GM18858 (cell line): ENCODE data around the gene ANXA7.

Source experiments
- ATAC-seq: cut with Tn5 transposase; IDR thresholded peaks from one replicate; pipeline ENCODE4 v1.9.1; 2021; ENCODE audit not compliant: unreplicated experiment

Gene ANXA7

DNA sequence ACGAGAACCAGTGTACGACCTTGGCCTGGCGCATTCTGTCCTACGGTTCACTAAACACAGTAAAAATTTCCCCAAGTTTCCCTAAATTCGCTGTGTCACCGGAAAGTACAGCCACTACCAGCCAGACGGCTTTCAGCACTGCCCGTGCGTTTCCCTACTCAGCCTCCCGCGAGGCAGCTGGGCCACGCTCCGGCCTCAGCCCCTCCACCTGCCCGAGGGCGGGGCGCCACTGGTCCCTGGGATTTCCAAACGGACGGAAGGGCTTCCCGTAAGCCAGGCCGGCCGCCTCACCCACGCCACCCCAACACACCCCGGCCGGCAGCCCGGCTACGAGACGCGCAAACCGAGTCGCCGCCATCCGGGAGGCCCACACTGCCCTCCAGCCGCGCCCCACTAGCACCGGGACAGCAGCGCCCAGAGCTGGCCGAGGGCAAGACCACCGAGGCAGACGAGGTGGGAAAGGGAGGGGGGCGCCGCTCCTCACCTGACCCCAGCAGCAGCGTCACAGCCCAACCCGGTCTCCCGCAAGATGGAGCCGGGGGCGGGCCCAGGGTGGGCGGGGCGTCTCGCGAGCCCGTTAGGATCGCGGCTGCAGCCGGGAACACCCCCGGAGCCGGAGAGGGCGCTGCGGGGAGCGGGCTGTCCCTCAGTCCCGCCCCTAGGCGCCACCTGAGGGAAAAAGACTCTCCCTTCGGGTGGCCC is at the start of gene ANXA7:
Gene ANXA7 (minus strand): TSS at position 531 of the 702 bp plus-strand sequence. CDS start 13,202 bp downstream, outside the sequence.
- peak; percentile 56 for ATAC-seq

DNA sequence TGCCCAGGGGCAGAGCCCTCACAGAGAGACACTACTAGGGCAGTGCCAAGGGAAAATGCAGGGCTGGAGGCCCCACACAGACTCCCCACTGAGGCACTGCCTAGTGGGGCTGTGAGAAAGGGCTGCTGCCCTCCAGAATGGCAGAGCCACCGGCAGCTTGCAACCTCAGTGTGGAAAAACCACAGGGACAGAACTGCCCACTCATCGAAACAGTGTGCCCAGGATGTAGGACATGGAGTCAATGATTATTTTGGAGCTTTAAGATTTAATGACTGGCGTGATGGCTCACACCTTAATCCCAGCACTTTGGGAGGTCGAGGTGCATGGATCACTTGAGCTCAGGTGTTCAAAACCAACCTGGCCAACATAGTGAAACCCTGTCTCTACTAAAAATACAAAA is 47.0 kb upstream of the ANXA7 start:
- no peak for ATAC-seq

DNA sequence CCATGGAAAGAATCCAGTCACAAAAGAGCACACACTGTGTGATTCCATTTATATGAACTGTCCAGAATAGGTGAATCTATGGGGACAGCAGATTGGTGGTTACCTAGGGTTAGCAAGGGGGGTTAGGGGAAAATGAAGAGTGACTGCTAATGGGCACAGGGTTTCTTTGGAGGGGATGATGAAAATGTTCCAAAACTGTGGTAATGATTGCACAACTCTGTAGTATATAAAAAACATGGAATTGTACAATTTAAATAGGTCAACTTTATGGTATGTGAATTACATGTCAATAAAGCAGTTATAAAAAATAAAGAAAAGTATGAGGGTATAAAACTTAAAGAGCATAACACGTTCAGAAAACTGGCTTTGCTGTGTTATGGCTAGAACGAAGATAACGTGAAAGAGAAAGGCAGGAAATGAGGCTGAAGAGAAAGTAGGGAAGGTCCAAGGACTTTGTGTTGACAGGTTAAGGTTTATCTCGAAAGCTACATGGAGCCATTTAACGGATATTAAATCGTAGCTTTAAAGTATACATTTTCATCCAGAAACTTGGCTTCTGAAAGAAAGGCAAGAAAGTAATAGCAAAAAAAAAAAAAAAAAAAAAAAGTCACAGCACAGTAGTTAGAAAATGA is 45.9 kb upstream of the ANXA7 start:
- ATAC-seq: no peak

DNA sequence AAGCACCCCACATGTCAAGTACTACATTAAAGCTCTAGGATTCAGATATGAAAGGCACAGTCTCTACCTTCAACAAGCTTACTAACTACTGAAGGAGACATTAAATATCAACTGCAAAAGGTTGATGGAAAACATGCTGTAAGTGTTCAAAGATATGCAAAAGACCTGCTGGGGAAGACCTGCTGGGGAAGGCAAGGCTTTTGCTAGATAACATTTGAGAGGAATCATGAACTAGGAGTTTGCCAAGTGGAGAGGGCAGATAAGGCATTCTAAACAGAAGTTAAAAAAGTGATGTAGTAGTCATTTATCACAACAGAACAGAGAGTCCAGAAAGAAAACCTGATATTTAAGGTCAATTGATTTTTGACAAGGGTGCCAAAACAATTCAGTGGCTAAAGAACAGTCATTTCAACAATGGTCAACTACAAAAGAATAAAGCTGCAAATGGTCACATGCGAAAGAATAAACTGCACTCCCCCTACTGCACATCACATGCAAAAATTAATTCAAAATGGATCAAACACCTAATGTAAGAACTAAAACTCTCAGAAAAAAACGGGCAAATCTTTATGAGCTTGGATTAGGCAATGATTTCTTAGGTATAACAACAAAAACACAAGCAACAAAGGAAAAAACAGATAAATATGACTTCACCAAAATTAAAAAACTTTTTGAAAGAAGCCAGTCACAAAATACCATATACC is 42.5 kb upstream of the ANXA7 start:
- no peak for ATAC-seq

DNA sequence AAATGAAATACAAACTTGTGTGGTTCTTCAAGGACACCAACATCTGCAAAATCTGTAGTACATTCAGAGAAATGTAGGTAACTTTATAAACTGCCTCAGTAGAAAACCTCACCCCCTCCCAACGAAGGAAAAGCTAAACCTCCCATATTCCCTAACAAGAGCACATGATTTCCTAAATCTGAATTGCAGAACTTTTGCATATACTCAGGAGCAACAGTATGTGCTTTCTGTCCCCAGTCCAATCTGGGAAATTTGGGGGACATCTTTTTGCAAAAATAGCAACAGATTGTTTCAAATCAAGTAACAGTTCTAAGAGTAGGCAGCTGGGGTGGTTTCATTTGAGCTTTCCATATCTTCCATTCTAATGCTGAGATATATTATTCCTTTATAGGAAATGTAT is 35.3 kb upstream of the ANXA7 start:
- ATAC-seq: no peak

DNA sequence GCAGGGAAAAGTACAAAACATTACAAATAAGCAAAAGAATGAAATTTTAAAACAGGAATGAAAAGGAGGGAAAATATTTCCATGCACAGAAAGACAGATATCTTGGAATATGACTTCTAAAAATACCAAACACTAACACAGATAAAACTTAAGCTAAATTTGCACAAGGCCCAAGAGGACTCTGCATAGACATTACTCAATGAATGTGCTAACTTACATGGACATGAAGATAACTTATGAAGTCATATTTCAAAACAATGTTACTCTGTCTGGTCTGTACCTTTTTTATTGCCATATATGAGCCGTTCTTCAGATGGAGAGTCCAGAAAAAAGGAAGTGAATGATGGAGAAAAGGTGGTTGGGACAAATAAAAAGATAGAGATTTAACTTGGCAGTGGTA is 34.5 kb upstream of the ANXA7 start:
- ATAC-seq: no peak

DNA sequence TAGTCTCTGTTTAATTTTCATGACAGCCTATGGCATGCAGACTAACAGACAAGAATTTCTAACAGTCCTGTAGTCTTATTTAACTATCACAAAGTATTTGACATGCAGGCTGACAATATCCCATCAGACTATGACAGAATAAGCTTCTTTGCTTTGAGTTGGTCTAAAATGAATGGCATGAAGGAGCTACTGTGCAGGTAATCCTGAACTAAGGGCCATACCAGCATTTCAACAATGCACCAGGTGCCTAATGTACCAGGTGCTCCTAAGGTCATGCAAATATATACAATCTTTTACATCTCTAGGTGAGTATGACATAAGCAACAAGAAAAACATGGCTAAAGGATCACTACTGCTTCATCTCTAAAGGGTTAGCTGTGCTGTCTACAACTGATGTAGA is 33.1 kb upstream of the ANXA7 start:
- ATAC-seq: no peak

DNA sequence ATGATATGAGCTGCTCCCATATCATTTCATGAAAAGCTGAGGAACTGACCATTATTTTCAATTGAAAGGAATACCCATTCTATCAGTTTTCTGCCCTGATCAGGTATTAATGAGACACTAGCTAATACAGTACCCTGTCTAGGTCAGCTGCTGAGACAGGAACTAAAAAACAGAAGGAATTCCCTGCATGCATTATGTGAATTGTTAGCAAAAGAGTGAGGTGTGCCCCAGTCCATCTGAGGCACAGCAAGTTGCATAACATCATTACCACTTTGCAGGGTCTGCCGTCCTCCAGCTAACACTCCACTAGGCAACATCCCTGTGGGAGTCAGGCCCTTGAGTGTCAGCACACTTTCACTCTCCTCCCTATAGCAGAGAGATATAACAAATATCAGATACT is 30.6 kb upstream of the ANXA7 start:
- no peak for ATAC-seq

DNA sequence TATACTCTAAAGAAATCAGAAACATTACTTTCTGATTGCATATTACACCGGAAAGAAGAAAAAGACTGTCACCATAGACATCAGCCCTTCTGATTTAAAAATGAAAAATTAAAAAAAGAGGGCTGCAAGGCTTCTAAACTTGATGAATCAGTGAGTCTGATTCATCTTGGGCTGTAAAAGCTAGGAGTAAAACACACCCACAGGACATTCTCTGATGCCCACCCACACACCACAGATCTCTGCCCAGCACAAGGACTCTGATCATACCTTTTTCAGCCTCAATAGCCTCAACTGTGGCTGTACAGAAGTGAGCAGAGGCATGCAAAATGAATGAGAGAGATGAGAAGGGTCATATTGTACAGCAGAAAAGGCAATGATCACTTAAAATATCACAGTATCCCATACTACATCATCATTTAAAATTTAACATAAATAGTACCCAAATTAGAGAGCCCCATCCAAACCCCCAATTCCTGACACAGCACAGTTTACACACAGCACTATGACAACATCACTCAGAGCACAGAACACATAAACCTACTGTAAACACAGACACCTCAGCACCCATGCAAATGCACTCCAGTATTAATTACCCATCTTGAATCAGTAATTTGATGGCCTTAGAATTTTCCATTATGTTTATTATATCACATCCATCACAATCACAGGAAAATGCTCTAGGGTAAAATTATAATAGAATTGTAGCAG is 25.9 kb upstream of the ANXA7 start:
- no peak for ATAC-seq

DNA sequence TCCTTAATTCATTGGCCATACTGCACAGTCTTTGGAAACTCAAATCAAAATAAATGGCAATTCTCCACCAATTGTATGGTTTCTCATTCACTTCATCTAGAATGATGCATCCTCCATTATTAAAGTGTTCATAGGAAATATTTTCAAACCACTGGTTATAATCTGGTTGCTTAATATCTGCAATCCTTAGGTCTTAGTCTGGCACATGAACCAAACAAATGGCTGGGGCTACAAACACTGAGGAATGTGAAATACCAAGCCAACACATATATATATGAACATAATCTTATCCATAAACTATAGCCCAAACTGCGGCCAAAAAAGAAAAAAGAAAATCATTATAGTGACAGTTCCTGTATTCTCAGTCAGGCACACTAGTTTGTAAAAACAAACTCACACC is 25.2 kb upstream of the ANXA7 start:
- ATAC-seq: no peak

DNA sequence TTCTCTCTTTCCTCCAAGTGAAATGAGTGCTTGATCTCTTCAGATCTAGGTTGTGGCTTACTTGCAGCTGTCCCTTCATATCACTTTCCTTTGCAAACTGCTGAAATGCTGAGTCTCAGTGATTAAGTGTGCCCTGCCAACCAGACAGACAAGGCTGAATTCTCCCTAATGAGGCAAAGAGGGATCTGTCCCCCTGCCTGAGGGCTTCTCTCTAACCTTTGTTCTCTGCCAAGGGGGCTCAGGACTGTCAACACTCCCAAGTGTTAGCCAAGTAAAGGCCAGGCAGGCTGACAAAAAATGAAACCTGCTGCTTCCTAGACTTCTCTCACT is 19.6 kb upstream of the ANXA7 start, which contains the start of gene MSS51:
Gene MSS51 (minus strand): TSS at position 24 of the 330 bp plus-strand sequence. CDS start 5,277 bp downstream, outside the sequence.
- no peak for ATAC-seq

DNA sequence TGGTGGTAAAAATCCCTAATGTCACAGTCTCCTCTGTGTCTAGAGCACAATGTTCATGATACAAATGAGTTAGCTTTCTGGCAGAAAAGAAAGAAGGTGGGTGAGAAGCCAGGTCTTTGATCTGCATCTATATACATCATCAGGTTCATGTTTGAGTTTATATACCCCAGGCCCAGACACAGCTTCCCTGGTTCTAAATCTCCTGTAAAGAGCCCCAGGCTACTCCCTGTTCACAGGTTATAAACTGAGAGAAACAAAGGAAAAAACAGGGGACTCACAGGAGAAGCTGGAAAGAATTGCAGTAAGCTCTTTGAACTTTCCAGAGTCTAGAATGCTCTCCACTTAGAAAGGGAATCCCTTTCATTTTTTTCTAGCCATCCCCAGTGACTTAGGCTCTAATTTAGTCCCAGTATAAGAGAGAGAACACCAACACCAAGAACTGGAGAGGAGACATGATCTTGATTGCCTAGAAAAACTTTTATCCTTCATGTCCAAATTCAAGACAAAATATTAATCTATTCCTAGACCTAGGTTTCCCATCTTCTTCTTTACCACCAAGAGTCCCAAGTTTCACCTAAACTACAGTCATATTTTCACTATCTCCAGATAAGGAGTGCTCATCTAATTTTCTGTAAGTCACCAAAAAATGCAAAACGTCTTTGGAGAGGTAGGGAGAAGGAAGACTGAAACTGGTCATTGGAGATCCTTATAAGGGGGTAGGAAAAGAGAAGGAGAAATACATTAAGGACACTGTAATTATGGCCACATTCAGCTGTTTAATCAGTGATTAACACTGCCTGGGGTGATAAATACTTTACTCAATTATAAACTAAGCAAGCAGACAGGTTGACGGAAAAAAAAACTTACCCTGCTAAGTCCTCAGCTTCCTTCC is 19.0 kb upstream of the ANXA7 start:
- ATAC-seq: no peak

DNA sequence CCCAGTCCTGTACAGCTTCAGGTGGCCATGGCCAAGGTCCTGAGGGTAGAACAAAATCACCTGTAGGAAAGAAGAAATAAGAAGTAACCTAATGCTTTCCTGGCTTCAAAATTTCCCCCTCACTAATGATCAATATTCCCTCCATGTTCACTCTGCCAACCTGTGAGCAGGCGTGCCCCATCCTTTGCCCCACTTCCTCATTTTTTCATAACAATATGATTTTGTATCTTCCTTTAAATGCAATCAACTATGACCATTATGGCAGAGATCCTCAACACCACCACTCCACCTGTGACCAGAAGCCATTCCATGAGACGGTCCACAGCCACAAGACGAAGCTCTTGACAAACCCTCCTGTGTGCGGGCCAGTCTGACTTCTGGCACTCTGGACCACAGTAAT is 12.5 kb upstream of the ANXA7 start:
- no peak for ATAC-seq

DNA sequence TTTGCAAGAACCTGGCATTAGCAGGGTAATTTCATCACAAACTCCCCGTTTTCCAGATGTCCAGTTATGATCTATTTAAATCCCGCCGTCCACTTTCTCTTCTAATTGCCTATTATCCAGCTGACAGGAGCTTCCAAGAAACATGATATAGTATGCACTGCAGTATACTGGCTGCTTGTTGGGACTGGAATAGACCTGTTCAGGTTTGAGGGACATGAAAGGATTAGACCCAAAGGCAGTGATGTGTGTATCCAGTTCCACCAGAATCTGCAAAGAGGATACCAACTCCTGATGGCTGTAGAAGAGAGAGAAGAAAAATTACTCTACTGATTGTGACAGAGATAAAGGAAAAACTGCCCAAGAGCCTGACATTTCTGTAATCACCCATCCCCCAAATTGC is 10.6 kb upstream of the ANXA7 start:
- no peak for ATAC-seq

DNA sequence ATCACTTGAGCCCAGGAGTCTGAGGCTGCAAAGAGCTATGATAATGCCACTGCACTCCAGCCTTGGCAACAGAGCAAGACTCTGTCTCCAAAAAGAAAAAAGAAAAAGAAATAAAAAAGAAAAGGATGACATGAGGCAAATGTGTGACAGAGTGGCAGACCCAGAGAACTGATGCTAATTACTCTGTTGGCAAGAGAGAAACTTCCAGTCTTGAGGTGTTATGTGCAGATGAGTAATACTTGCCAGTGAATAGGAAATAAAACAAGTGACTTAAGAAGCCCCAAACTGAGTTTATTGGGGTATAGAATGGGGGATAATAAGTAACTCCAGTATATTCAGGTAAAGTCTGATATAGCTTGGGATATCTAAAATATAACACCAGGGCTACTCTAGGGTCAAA is 9.5 kb upstream of the ANXA7 start:
- no peak for ATAC-seq

DNA sequence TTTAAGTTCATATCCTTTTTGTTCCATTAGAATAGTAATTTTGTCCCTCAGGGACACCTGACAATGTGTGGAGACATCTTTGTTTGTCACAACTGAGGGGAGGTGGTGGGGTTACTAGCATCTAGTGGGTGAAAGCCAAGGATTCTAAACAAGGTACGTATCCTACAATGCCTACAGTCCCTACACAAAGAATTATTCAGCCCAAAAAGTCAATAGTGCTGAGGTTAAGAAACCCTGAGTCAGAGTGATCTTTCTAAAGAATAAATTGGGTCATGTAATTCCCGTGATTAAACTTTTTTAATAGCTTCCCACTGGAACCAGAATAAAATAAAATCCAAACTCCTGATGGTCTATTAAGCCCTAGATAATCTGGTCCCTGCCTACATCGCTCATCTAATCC is 2.7 kb upstream of the ANXA7 start:
- no peak for ATAC-seq

DNA sequence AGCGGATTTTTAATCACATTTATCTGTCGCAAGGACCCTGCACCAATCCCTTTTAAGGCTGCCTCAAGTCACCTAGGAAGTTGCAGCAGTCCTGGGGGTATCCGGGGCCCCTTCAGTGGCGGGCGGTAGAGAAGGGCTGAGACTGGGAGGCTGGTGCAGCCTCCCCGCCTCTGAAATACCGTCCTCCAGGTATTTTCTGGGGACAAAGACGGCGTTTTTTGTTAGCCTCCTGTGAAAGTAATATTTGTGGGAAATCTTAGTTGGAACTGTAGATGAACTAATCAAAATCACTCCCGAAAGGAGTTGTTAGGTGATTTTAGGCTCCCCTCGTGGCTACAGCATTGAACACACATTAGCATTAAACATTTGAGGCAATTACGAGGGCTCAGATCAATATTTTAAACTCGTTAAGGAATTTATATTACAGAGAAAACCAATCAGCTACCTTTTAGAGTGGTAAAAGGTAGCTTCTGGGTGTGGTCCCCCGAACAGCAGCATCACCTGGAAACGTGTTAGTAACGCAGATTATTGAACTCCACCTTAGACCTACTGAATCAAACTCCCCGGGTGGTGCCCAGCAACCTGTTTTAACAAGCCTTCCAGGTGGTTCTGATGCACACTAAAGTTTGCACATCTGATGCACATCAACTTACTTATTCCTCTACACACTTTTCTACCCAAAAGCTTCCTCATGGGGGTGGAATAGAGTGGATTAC is 530 bp upstream of the ANXA7 start:
- peak; percentile 25 for ATAC-seq

DNA sequence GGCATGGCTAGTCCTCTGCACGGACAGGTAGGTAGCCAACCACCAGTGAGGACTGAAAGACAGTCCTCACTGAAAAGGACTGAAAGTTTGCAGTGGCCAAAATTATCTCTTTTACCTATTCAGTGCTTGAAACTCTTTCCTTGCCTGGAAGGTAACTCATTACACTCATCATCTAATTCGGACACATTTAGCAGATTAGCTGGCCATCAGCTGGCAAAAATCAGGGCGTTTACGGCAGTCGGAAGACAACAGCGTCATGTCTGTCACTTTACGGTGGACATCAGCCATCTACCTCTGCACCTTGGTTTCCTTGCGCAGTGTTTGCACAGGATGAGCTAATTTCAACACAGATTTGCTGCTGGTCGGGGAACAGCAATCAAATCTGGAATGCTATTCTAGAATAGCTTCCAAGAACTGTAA is 740 bp downstream of the ANXA7 start:
- ATAC-seq: peak; percentile 14

DNA sequence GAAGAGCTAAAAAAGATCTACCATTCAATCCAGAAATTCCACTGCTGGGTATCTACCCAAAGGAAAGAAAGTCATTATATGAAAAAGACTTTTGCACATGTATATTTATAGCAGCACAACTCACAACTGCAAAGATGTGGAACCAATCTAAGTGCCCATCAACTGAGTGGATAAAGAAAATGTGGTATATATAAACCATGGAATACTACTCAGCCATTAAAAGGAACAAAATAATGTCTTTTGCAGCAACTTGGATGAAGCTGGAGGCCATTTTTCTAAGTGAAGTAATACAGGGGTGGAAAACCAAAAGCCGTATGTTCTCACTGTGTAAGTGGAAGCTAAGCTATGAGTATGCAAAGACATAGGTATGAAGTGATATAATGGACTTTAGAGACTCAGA is 3.0 kb downstream of the ANXA7 start:
- ATAC-seq: no peak

DNA sequence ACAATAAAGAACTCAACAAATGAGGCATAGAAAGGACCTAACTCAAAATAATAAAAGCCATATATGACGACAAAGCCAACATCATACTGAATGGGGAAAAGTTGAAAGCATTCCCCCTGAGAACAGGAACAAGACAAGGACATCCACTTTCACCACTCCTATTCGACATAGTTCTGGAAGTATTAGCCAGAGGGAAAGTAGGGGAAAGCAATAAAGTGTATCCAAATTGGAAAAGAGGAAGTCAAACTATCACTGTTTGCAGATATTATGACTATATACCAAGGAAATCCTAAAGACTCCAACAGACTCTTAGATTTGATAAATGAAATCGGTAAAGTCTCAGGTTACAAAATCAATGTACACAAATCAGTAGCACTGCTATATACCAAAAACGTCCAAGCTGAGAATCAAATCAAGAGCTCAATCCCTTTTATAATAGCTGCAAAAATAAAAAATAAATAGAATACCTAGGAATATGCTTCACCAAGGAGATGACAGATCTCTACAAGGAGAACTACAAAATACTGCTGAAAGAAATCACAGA is 4.8 kb downstream of the ANXA7 start:
- no peak for ATAC-seq
